Right lobe of liver (tissue), 4 donors: Measurements from ENCODE around the gene PLPP4.

Experiments
- CTCF ChIP-seq, 4 donors: fragments of 200-600 bp in 3 of 4; fragments of 450-650 bp in 1 of 4; IDR thresholded peaks; one replicate each; pipeline versions ENCODE4 v1.5.1 to v1.8.0; 2016 to 2022; ENCODE audit warnings: antibody characterized with exemption in 4 of 4, mild to moderate bottlenecking in 2 of 4
- POLR2A ChIP-seq: fragments of 450-650 bp; IDR thresholded peaks from one replicate; pipeline ENCODE4 v1.6.1; 2017; ENCODE audit warnings: antibody characterized with exemption, mild to moderate bottlenecking
- donor health status: DM: no; HTN: no; CAD: no.
- donor health status: DM: no; HTN: no; CAD: no.
- donor health status: DM: no; HTN: yes; CAD: no.

GRCh38 chr10:120570418-120570817, 113.4 kb downstream of the PLPP4 start:
- no peak for TF ChIP-seq CTCF (IDR thresholded peaks at IDR 0.05)
- TF ChIP-seq POLR2A: no peak
